ENCODE data around the gene WIPF2.

DNA sequence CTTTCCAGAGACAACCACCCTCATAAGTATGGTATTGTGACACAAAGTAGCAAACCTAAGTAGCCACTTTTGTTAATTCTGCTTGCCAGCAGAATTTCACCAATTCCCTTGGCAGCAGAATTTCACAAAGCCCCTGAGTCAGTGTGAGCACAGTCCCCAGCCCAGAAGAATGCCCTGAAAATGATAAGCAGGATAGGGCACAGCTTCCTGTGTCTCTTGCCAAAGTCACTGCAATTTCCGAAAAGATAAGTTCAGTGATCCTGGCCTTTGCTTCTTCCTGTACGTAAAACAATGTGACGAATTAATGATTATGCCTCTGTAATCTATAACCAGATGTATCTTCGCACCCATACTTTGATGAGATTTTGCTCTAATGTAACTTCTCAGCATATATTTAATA is 16.0 kb upstream of the WIPF2 start:
- TF ChIP-seq, protein P1, sequence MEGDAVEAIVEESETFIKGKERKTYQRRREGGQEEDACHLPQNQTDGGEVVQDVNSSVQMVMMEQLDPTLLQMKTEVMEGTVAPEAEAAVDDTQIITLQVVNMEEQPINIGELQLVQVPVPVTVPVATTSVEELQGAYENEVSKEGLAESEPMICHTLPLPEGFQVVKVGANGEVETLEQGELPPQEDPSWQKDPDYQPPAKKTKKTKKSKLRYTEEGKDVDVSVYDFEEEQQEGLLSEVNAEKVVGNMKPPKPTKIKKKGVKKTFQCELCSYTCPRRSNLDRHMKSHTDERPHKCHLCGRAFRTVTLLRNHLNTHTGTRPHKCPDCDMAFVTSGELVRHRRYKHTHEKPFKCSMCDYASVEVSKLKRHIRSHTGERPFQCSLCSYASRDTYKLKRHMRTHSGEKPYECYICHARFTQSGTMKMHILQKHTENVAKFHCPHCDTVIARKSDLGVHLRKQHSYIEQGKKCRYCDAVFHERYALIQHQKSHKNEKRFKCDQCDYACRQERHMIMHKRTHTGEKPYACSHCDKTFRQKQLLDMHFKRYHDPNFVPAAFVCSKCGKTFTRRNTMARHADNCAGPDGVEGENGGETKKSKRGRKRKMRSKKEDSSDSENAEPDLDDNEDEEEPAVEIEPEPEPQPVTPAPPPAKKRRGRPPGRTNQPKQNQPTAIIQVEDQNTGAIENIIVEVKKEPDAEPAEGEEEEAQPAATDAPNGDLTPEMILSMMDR (IDR thresholded peaks at IDR 0.05): no peak
- TF ChIP-seq POLR2A (IDR thresholded peaks at IDR 0.05) (no peak), POLR2AphosphoS5 (IDR thresholded peaks at IDR 0.05) (no peak)
